GM23248 (cell line): ENCODE measurements around the gene ABL2. TPM values are rescaled to one million over a fixed set of nuclear protein-coding genes. Genes with fewer than 3 reads are reported as not detected.
"Not testable (repeated sequence)": the region's sequence is repeated elsewhere in the genome, so short reads cannot be mapped to it uniquely, and the experiment has no call there.

Experiments
- DNase-seq: peaks from one replicate; pipeline ENCODE4 v3.0.0-alpha.2; 2015
- H2AFZ ChIP-seq: fragments of 200-600 bp; sonication (generic); 2 replicates; pipeline ENCODE4 v1.6.1; 2016; ENCODE audit warnings: antibody characterized with exemption
- H3F3A ChIP-seq: fragments of 200-600 bp; sonication (generic); 2 replicates; pipeline ENCODE4 v1.6.1; 2016; ENCODE audit warnings: mild to moderate bottlenecking, antibody characterized with exemption, mixed run types; ENCODE audit not compliant: insufficient read depth
- H3K27ac ChIP-seq: fragments of 200-600 bp; sonication (generic); 2 replicates; pipeline ENCODE4 v1.5.1; 2016; ENCODE audit warnings: mild to moderate bottlenecking
- H3K27me3 ChIP-seq: fragments of 200-600 bp; sonication (generic); replicated peaks from 2 replicates; pipeline ENCODE4 v1.6.1; 2016; ENCODE audit warnings: mild to moderate bottlenecking; ENCODE audit not compliant: insufficient read depth
- H3K36me3 ChIP-seq: fragments of 200-600 bp; sonication (generic); 2 replicates; pipeline ENCODE4 v1.6.1; 2016; ENCODE audit warnings: low read depth, mild to moderate bottlenecking
- H3K4me1 ChIP-seq: fragments of 200-600 bp; sonication (generic); 2 replicates; pipeline ENCODE4 v1.6.1; 2016; ENCODE audit warnings: mild to moderate bottlenecking; ENCODE audit not compliant: insufficient read depth
- H3K4me2 ChIP-seq: fragments of 200-600 bp; sonication (generic); one replicate; pipeline ENCODE4 v1.6.1; 2016; ENCODE audit warnings: mild to moderate bottlenecking; ENCODE audit not compliant: unreplicated experiment
- H3K4me3 ChIP-seq: fragments of 200-600 bp; sonication (generic); 2 replicates; pipeline ENCODE4 v1.5.1; 2016; ENCODE audit warnings: mild to moderate bottlenecking
- H3K79me2 ChIP-seq: fragments of 200-600 bp; sonication (generic); 2 replicates; pipeline ENCODE4 v1.6.1; 2016; ENCODE audit warnings: mild to moderate bottlenecking; ENCODE audit not compliant: insufficient read depth
- H3K9ac ChIP-seq: fragments of 200-600 bp; sonication (generic); 2 replicates; pipeline ENCODE4 v1.6.1; 2016; ENCODE audit warnings: mild to moderate bottlenecking
- H3K9me2 ChIP-seq: fragments of 200-600 bp; sonication (generic); 2 replicates; pipeline ENCODE4 v1.6.1; 2016; ENCODE audit warnings: mixed run types, mild to moderate bottlenecking, moderate library complexity; ENCODE audit not compliant: insufficient read depth
- H3K9me3 ChIP-seq: fragments of 200-600 bp; sonication (generic); one replicate; pipeline ENCODE4 v1.6.1; 2017; ENCODE audit warnings: low read depth
- H4K20me1 ChIP-seq: fragments of 200-600 bp; sonication (generic); 2 replicates; pipeline ENCODE4 v1.6.0; 2016; ENCODE audit not compliant: insufficient read depth
- EZH2 ChIP-seq: fragments of 200-600 bp; sonication (generic); IDR thresholded peaks from 2 replicates; pipeline ENCODE4 v1.6.1; 2018; ENCODE audit warnings: antibody characterized with exemption, mild to moderate bottlenecking; ENCODE audit not compliant: insufficient read depth, poor library complexity, severe bottlenecking
- EZH2phosphoT487 ChIP-seq: fragments of 200-600 bp; sonication (generic); IDR thresholded peaks from 2 replicates; pipeline ENCODE4 v1.6.1; 2018; ENCODE audit warnings: antibody characterized with exemption, moderate library complexity, mild to moderate bottlenecking, low read depth; ENCODE audit not compliant: insufficient read depth
- WGBS, 2 experiments: methylation state at CpG; one replicate each; pipeline ENCODE4 v1.1.6; 2015 to 2017; ENCODE audit warnings: low lambda C conversion rate in 2 of 2, low coverage in 1 of 2; ENCODE audit errors: missing lambda C conversion rate in 2 of 2; 5-methylcytosine and 5-hydroxymethylcytosine counted together
- in situ Hi-C: fragments of 300-500 bp; cut with MboI; formaldehyde crosslinking; loops from 2 replicates; pipeline ENCODE4 v1.15.0; 2020
- polyA plus RNA-seq: library from polyadenylated mRNA; unstranded; fragments of >200 nt; fragmentation: Nextera tagmentation; extraction: Ambion mirVana; gene quantifications from 2 replicates; pipeline ENCODE4 v1.2.1, GENCODE V29; 2016
- total RNA-seq: library from RNA; depleted of rRNA; stranded (reverse); fragments of >200 nt; shearing (Covaris generic); gene quantifications from 2 replicates; pipeline ENCODE4 v1.2.3, GENCODE V29; 2014

Gene ABL2
- total and polyA plus RNA-seq, 2 experiments from 2014 or later, result 13.2 to 38.6 TPM

DNA sequence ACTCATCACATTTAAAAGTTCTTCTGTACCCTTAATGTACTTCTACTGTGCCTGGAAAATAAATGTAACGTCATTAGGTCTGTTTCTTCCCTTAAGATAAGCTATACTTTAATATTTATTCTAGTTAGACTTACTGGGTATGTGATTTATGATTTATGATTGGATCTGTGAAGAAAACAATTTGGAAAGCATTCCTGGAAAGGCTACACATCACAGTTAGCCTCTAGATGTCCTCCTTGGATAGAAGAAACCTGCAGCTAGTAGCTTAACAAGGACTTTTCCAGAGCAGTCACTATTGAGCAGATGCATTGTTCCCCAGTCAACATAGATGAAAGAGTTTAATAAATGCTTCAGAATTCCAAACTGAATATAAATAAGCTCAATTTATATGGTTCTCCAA lies 22.2 kb upstream of the ABL2 start:
- Histone ChIP-seq H3F3A (no peaks in the 10 kb centered on the region), H3K27me3 (no peaks in the 10 kb centered on the region), H3K9me2 (no peaks in the 10 kb centered on the region)

DNA sequence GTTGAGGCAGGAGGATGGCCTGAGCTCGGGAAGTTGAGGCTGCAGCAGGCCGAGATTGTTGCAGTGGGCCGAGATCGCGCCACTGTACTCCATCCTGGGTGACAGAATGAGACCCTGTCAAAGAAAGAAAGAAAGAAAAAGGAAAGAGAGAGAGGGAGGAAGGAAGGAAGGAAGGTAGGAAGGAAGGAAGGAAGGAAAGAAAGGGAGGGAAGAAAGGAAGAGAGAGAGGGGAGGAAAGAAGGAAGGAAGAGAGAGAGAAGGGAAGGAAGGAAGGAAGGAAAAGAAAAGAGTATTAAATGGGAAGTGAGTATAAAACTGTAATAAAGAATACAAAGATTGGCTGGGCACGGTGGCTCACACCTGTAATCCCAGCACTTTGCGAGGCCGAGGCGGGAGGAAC lies 18.4 kb upstream of the ABL2 start:
- no peaks in the 10 kb centered on the region for H3F3A ChIP-seq
- no peak overlapping the region for H3K9ac ChIP-seq
- no peaks in the 10 kb centered on the region for H3K9me3 ChIP-seq
- no peak for DNase-seq
- H3K4me1 ChIP-seq, result no peaks in the 10 kb centered on the region
- in situ Hi-C loops, result no loop called here
- H4K20me1 ChIP-seq, result no peaks in the 10 kb centered on the region
- H3K4me2 ChIP-seq, result no peak overlapping the region
- TF ChIP-seq EZH2phosphoT487 (no peak), EZH2 (no peak)
- H3K36me3 ChIP-seq, result no peaks in the 10 kb centered on the region
- H2AFZ ChIP-seq, result no peak overlapping the region
- H3K9me2 ChIP-seq, result no peaks in the 10 kb centered on the region
- no peak overlapping the region for H3K27ac ChIP-seq
- H3K79me2 ChIP-seq, result no peaks in the 10 kb centered on the region
- no peaks in the 10 kb centered on the region for H3K27me3 ChIP-seq
- no peak overlapping the region for H3K4me3 ChIP-seq
- WGBS, 2 experiments, result 92% methylated on average over 9 of the region's 9 CpGs

More for the DNA sequence above, 22.2 kb upstream of the ABL2 start:
- Histone ChIP-seq H2AFZ (no peak overlapping the region), H4K20me1 (no peaks in the 10 kb centered on the region), H3K36me3 (no peaks in the 10 kb centered on the region), H3K9me3 (no peaks in the 10 kb centered on the region), H3K79me2 (no peaks in the 10 kb centered on the region), H3K4me2 (no peak overlapping the region), H3K9ac (no peak overlapping the region), H3K27ac (no peak overlapping the region), H3K4me1 (no peaks in the 10 kb centered on the region), H3K4me3 (no peak overlapping the region)
- TF ChIP-seq EZH2phosphoT487, result no peak
- no peak for TF ChIP-seq EZH2
- in situ Hi-C loops, result no loop called here
- DNase-seq, result peak; percentile 60
- 73 to 78% methylated on average over 1 of the region's 1 CpG for WGBS, 2 experiments

DNA sequence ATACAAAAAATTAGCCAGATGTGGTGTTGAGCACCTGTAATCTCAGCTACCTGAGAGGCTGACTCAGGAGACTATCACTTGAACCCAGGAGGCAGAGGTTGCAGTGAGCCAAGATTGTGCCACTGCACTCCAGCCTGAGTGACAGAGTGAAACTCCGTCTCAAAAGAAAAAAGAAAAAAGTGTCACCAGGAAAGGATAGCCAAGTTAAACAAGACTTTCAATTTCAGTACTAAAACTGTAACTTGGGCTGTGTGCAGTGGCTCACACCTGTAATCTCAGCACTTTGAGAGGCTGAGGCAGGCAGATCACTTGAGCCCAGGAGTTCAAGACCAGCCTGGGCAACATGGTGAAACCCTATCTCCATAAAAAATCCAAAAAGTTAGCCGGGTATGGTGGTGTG lies 15.9 kb upstream of the ABL2 start:
- H3K9me3 ChIP-seq, H3K4me3 ChIP-seq, H3K9ac ChIP-seq, H3K27ac ChIP-seq, H3K9me2 ChIP-seq, H4K20me1 ChIP-seq, DNase-seq, H3F3A ChIP-seq, H3K27me3 ChIP-seq, H3K36me3 ChIP-seq, H2AFZ ChIP-seq, in situ Hi-C loops, H3K79me2 ChIP-seq, H3K4me2 ChIP-seq, H3K4me1 ChIP-seq: not testable (repeated sequence)
- WGBS, 2 experiments, result 66 to 73% methylated on average over 2 of the region's 2 CpGs

DNA sequence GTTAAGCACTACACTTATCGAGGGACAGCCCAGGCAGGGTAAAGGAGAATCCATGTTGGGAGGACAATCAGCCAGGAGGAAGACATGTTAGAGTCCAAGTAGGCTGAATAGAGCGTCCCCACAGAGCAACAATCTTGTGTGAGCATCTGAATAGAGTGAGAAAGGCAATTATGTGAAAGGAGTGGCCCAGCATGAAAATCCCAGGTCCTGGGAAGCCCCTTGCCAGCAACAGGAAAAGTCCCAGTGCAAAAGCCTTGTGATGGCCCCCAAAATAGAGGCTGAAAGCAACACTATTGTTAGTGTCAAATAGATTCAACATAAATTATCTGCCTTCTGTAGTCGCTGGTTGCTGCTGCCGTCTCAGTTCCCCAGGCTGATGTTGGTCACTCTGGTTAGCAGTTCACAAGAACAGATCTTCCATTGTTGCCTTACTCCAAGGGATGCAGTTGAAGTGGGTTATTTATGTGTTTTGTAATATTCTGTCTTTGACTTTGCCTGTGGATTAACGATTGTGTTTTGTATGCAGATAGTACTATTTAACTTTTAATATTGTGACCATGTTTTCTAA lies 12.1 kb upstream of the ABL2 start:
- WGBS, 2 experiments, result 50 to 55% methylated on average over 5 of the region's 5 CpGs

DNA sequence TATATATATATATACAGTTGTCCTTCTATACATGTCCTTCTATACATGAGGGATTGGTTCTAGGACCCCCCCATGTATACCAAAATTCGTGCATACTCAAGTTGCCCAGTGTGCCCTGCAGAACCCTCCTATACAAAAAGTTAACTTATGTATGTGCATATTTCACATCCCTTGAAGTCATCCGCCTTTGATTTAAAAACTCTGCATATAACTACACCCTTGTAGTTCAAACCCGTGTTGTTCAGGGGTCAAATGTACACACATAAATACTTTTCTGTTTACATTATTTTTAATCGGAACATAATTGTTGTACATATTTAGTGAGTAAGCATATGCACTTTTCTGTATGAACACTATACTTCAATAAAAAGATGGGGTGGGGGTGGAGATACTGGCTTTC lies 7.7 kb upstream of the ABL2 start:
- H4K20me1 ChIP-seq, result no peaks in the 10 kb centered on the region
- H3K9me3 ChIP-seq, result no peaks in the 10 kb centered on the region
- TF ChIP-seq EZH2phosphoT487, result no peak
- TF ChIP-seq EZH2, result no peak
- no peaks in the 10 kb centered on the region for H3K27me3 ChIP-seq
- no peak overlapping the region for H3K9ac ChIP-seq
- no peak overlapping the region for H2AFZ ChIP-seq
- peaks cover 8% of the 10 kb centered on the region; the same call in 1 of the 2 replicates for H3F3A ChIP-seq
- no peak overlapping the region for H3K4me2 ChIP-seq
- H3K36me3 ChIP-seq, result no peaks in the 10 kb centered on the region
- H3K9me2 ChIP-seq, result no peaks in the 10 kb centered on the region
- no peak overlapping the region for H3K27ac ChIP-seq
- DNase-seq, result no peak
- H3K4me3 ChIP-seq, result no peak overlapping the region
- peaks cover 19% of the 10 kb centered on the region for H3K4me1 ChIP-seq
- 90% methylated on average over 4 of the region's 4 CpGs for WGBS, 2 experiments
- no peaks in the 10 kb centered on the region for H3K79me2 ChIP-seq
- in situ Hi-C loops, result no loop called here

More for the DNA sequence above, 12.1 kb upstream of the ABL2 start:
- H3K36me3 ChIP-seq, result no peaks in the 10 kb centered on the region
- H4K20me1 ChIP-seq, result no peaks in the 10 kb centered on the region
- DNase-seq, result no peak
- no peaks in the 10 kb centered on the region for H3K79me2 ChIP-seq
- in situ Hi-C loops, result no loop called here
- no peak overlapping the region for H2AFZ ChIP-seq
- no peaks in the 10 kb centered on the region for H3K9me2 ChIP-seq
- no peak overlapping the region for H3K4me3 ChIP-seq
- no peaks in the 10 kb centered on the region for H3F3A ChIP-seq
- H3K9me3 ChIP-seq, result no peaks in the 10 kb centered on the region
- no peaks in the 10 kb centered on the region for H3K27me3 ChIP-seq
- no peaks in the 10 kb centered on the region for H3K4me1 ChIP-seq
- TF ChIP-seq EZH2phosphoT487 (no peak), EZH2 (no peak)
- H3K4me2 ChIP-seq, result no peak overlapping the region
- no peak overlapping the region for H3K9ac ChIP-seq
- H3K27ac ChIP-seq, result no peak overlapping the region
